ENCODE measurements around the gene DIO3. TPM values are rescaled to one million over a fixed set of nuclear protein-coding genes. Genes with fewer than 3 reads are reported as not detected.

The DIO3 gene
- total RNA-seq, 1 experiment from 2014 or later, result not detected

GRCh38 chr14:101537286-101537685 is 24.0 kb upstream of the DIO3 start:
- Histone ChIP-seq H3K4me1 (ENCODE audit: insufficient read depth, low read length, poor library complexity, severe bottlenecking) (peaks cover 16% of the 10 kb centered on the region), H3K36me3 (ENCODE audit: insufficient read depth, low read length, poor library complexity, severe bottlenecking) (no peaks in the 10 kb centered on the region), H3K9me3 (ENCODE audit: low read depth, low read length, poor library complexity, severe bottlenecking) (no peaks in the 10 kb centered on the region), H3K4me3 (ENCODE audit: low read depth, low read length, poor library complexity, severe bottlenecking) (no peak overlapping the region), H3K27me3 (replicated peaks; ENCODE audit: insufficient read depth, low read depth, low read length, poor library complexity) (no peaks in the 10 kb centered on the region), H3K27ac (ENCODE audit: low read depth, low read length, poor library complexity, severe bottlenecking) (no peak overlapping the region)
- no peak for DNase-seq (ENCODE audit: low spot score)
- intact Hi-C loops (cut with micrococcal nuclease; ENCODE audit: unreplicated experiment), result no loop called here
- POLR2A ChIA-PET (ENCODE audit: low non-redundant PET), result no interaction called here
- no TSS peak for BruUV-seq (replicated peaks)
- CTCF ChIA-PET, result no interaction called here
- no peak for TF ChIP-seq EZH2 (IDR thresholded peaks at IDR 0.05; ENCODE audit: borderline replicate concordance, low read depth, low read length, poor library complexity, severe bottlenecking)
- TF ChIP-seq CTCF (conservative IDR thresholded peaks at IDR 0.05; ENCODE audit: low read depth, low read length), result no peak

DNA sequence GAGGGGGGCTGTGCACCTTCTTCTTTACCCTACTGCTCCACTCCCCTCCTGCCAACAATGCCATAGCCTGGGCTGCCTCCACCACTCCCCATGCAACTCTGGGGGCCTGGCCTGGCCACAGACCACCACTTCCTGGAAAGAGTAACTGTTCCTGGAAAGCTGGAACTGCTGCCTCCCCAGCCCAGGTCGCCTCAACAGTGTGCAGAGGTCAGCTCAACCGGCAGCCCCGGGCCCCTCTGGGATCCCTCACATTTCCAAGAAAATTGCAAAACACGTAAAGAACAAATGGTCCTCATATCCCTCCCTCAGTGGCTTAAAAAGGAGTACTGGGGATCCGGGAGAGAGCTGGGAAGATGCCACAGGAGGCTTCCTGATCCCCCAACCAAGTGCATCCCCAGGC is 22.4 kb upstream of the DIO3 start:
- peaks cover 16% of the 10 kb centered on the region for H3K4me1 ChIP-seq (ENCODE audit: insufficient read depth, low read length, poor library complexity, severe bottlenecking)

DNA sequence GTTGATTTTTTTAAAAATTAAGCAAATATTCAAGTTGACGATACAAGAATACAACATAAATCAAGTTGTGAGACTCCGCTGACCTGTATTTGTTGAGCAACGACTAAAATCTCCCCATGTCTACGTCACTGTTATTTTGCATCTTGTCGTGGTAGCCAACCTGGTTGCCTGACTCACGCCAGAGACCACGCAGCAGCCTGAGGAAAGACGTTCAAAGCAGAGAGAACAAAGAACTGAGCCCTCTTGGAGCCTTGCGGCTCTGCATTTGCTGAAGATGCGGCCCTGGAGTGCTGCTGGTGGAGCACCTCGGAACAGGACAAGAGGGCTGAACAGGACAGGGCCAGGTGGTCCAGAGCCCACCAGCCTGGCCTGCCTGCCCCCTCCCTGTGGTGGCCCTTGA is 21.4 kb upstream of the DIO3 start:
- H3K27ac ChIP-seq (ENCODE audit: low read depth, low read length, poor library complexity, severe bottlenecking), result no peak overlapping the region
- TF ChIP-seq CTCF (conservative IDR thresholded peaks at IDR 0.05; ENCODE audit: low read depth, low read length), result no peak
- no peaks in the 10 kb centered on the region for H3K9me3 ChIP-seq (ENCODE audit: low read depth, low read length, poor library complexity, severe bottlenecking)
- no TSS peak for BruUV-seq (replicated peaks)
- no peaks in the 10 kb centered on the region for H3K27me3 ChIP-seq (replicated peaks; ENCODE audit: insufficient read depth, low read depth, low read length, poor library complexity)
- H3K4me3 ChIP-seq (ENCODE audit: low read depth, low read length, poor library complexity, severe bottlenecking), result no peak overlapping the region
- ChIA-PET CTCF (no interaction called here), POLR2A (ENCODE audit: low non-redundant PET) (no interaction called here)
- H3K4me1 ChIP-seq (ENCODE audit: insufficient read depth, low read length, poor library complexity, severe bottlenecking), result peaks cover 13% of the 10 kb centered on the region
- intact Hi-C loops (cut with micrococcal nuclease; ENCODE audit: unreplicated experiment), result no loop called here
- no peaks in the 10 kb centered on the region for H3K36me3 ChIP-seq (ENCODE audit: insufficient read depth, low read length, poor library complexity, severe bottlenecking)
- DNase-seq (ENCODE audit: low spot score), result no peak

More for the DNA sequence above, 22.4 kb upstream of the DIO3 start:
- BruUV-seq (replicated peaks), result no TSS peak
- Histone ChIP-seq H3K27ac (ENCODE audit: low read depth, low read length, poor library complexity, severe bottlenecking) (no peak overlapping the region), H3K4me3 (ENCODE audit: low read depth, low read length, poor library complexity, severe bottlenecking) (no peak overlapping the region), H3K36me3 (ENCODE audit: insufficient read depth, low read length, poor library complexity, severe bottlenecking) (no peaks in the 10 kb centered on the region), H3K27me3 (replicated peaks; ENCODE audit: insufficient read depth, low read depth, low read length, poor library complexity) (no peaks in the 10 kb centered on the region), H3K9me3 (ENCODE audit: low read depth, low read length, poor library complexity, severe bottlenecking) (no peaks in the 10 kb centered on the region)
- TF ChIP-seq CTCF (conservative IDR thresholded peaks at IDR 0.05; ENCODE audit: low read depth, low read length) (no peak), EZH2 (IDR thresholded peaks at IDR 0.05; ENCODE audit: borderline replicate concordance, low read depth, low read length, poor library complexity, severe bottlenecking) (no peak)
- intact Hi-C loops (cut with micrococcal nuclease; ENCODE audit: unreplicated experiment), result no loop called here
- ChIA-PET POLR2A (ENCODE audit: low non-redundant PET) (no interaction called here), CTCF (no interaction called here)
- DNase-seq (ENCODE audit: low spot score), result no peak
